Stimulated activated CD4-positive, alpha-beta T cell treated with anti-CD3 and anti-CD28 coated beads, Interleukin-1b, Interleukin-23, amount 100 ng/mL, for 4 hours (primary cell): ENCODE results near the gene TAS2R13.

ENCODE experiments used
- DNase-seq, 2 donors: peaks; one replicate each; pipeline ENCODE4 v3.0.0-alpha.2; 2020; ENCODE audit warnings: low read depth in 2 of 2

The TAS2R13 gene, protein sequence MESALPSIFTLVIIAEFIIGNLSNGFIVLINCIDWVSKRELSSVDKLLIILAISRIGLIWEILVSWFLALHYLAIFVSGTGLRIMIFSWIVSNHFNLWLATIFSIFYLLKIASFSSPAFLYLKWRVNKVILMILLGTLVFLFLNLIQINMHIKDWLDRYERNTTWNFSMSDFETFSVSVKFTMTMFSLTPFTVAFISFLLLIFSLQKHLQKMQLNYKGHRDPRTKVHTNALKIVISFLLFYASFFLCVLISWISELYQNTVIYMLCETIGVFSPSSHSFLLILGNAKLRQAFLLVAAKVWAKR

GRCh38 chr12:10909462-10909861 lies at the start of gene TAS2R13:
Gene TAS2R13, minus strand, starts transcription at chr12:10909562. Its CDS starts 264 bp downstream, at chr12:10909298.
- no peak for DNase-seq

- no peak for DNase-seq
Observed at GRCh38 chr12:10957741-10958140, 48.4 kb upstream of the TAS2R13 start.

GRCh38 chr12:10956085-10956484 lies 46.7 kb upstream of the TAS2R13 start:
- DNase-seq = no peak

GRCh38 chr12:10952645-10953044 lies 43.3 kb upstream of the TAS2R13 start:
- no peak for DNase-seq

GRCh38 chr12:10943167-10943566 lies 33.8 kb upstream of the TAS2R13 start:
- no peak for DNase-seq

DNA sequence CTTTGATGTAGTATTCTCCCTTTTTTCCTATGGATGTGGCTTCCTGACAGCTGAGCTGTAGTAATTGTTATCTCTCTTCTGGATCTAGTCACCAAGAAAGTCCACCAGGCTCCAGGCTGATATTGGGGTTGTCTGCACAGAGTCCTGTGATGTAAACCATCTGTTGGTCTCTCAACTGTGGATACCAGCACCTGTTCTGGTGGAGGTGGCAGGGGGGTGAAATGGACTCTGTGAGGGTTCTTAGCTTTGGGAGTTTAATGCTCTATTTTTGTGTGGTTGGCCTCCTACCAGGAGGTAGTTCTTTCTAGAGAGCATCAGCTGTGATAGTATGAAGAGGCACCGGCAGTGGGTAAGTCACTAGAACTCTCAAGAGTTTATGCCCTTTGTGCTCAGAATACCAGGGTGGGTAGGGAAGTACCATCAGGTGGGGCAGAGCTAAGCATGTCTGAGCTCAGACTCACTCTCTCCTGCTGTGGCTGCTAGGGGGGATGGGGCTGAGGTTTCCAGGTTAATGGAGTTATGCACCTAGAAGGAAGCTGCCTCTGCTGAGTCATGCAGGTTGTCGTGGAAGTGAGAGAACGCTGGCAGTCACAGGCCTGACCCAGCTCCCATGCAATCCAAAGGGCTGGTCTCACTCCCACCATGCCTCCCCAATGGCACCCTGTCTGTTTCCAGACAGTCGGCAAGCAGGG lies 32.7 kb upstream of the TAS2R13 start:
- DNase-seq = no peak

GRCh38 chr12:10941369-10941768 lies 32.0 kb upstream of the TAS2R13 start:
- no peak for DNase-seq

GRCh38 chr12:10940389-10940788 lies 31.0 kb upstream of the TAS2R13 start:
- no peak for DNase-seq

GRCh38 chr12:10939163-10939562 lies 29.8 kb upstream of the TAS2R13 start, which contains the start of gene TAS2R14:
Gene TAS2R14, minus strand, starts transcription at chr12:10939263. Its CDS starts 56 bp downstream, at chr12:10939207.
- DNase-seq = no peak

GRCh38 chr12:10936506-10936905 lies 27.1 kb upstream of the TAS2R13 start:
- no peak for DNase-seq

DNA sequence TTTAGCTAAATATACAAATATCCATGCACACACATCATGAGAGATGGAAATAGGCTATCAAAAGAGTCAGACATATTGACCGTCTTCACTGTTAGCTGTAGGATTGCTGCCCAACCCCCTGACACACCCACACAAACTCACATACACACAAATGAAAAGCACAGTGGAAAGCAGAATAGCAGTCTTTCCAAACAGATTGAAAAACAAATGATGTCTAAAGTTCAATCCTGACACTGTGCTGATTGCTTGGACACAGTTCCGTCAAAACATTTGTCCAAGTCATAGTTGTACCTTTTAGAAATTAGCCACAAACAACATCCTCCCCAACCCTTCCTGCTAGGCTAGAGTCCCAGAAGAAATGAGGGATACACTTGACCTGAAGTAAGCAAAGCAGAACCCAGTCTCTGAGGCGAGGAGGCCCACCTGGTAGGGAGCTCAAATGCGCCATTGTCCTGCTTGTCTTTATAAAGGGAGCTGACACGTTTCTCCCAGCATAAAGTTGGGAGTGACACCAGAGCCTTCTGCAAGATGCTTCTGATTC lies 19.5 kb upstream of the TAS2R13 start, which contains the start of gene PRH2:
TSS of gene PRH2 (plus strand) at position 491 of the 541 bp plus-strand sequence. CDS start at position 529, 38 bp downstream.
- no peak for DNase-seq

- DNase-seq = no peak
Observed at GRCh38 chr12:10926269-10926668, 16.9 kb upstream of the TAS2R13 start.

- DNase-seq = no peak
Observed at GRCh38 chr12:10919809-10920208, 10.4 kb upstream of the TAS2R13 start.

DNA sequence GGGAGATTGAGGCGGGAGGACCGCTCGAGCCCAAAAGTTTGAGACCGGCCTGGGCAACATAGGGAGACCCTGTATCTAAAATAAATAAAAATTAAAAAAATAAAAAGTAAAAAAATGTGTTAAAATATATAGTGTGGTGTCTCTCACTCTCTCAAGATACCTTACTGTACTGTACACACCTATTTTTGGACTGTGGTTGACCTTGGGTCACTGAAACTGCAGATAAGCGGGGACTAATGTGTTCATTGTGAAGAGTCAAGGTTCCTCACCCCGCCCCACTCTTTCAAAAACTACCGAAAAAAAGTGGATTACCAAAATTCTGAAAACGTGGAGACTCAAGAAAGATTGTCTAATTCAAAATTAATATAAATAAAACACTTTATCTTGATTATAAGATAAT lies 1.0 kb upstream of the TAS2R13 start:
- no peak for DNase-seq

- no peak for DNase-seq
Observed at GRCh38 chr12:10904686-10905085, 4.7 kb downstream of the TAS2R13 start.

- no peak for DNase-seq
Observed at GRCh38 chr12:10901427-10901826, 7.9 kb downstream of the TAS2R13 start.

GRCh38 chr12:10900972-10901371 lies 8.4 kb downstream of the TAS2R13 start:
- DNase-seq = no peak

- DNase-seq = no peak
Observed at GRCh38 chr12:10900530-10900929, 8.8 kb downstream of the TAS2R13 start.

GRCh38 chr12:10896854-10897253 lies 12.5 kb downstream of the TAS2R13 start:
- no peak for DNase-seq

DNA sequence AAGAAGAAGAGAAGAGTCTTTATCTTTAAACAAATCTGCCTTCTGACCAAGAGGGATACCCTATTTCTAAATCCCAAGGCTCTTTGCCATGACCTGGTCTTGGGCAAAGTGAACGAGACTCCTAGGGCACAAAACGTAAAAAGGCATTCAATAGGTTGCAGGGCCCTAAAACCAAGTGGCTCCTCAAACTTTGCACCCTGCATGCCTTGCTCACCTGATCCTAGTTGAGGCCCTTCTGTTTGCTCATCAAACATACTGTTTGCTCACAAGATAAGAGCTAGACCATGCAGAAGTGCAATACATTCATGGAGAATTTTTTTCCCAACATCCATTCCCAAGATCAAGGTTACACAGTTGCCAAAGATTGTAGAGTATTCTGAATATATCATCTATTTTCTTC lies 17.4 kb downstream of the TAS2R13 start:
- no peak for DNase-seq

DNA sequence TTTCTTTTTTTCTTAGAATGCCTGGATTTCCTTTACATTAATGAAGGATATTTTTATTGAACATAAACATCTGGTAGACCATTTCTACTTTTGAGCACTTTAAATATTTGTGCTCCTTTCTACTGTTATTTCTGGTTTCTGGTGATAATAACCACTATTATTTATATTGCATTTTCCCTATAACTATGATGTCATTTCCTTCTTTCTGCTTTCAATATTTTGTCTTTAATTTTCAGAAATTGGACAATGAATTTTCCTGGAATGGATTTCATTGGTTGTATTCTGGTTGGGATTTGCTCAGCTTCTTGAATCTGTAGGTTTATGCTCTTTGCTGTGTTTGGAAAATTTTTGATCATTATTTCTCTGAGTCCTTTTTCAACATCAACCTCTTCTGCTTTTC lies 20.1 kb downstream of the TAS2R13 start:
- no peak for DNase-seq

DNA sequence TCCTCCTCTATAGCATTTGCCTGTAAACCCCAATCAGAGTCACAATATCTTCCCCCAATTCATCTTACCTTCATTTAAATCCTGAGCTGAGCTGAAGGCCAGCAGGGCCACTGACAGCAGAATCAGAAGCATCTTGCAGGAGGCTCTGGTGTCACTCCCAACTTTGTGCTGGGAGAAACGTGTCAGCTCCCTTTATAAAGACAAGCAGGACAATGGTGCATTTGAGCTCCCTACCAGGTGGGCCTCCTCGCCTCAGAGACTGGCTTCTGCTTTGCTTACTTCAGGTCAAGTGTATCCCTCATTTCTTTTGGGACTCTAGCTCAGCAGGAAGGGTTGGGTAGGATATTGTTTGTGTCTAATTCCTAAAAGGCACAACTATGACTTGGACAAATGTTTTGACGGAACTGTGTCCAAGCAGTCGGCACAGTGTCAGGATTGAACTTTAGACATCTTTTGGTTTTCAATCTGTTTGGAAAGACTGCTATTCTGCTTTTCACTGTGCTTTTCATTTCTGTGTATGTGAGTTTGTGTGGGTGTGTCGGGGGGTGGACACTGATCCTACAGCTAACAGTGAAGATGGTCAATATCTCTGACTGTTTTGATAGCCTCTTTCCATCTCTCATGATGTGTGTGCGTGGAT lies 25.2 kb downstream of the TAS2R13 start, which contains the start of gene PRH1:
TSS of gene PRH1 (minus strand) at position 170 of the 640 bp plus-strand sequence. CDS start at position 132, 38 bp downstream.
- DNase-seq = no peak
